Epithelial cell of prostate (primary cell): ENCODE measurements around the gene MRPL42.
"Not testable (repeated sequence)": the region's sequence is repeated elsewhere in the genome, so short reads cannot be mapped to it uniquely, and the experiment has no call there.

Experiments
- DNase-seq: peaks from one replicate; pipeline ENCODE4 v3.0.0-alpha.2; 2011; ENCODE audit warnings: low read depth, low spot score
- H3K27ac ChIP-seq: fragments of 450-650 bp; 2 replicates; pipeline ENCODE4 v1.5.1; 2017; ENCODE audit warnings: mild to moderate bottlenecking

The MRPL42 gene

GRCh38 chr12:93536111-93536765, 68.9 kb downstream of the MRPL42 start:
- no peak overlapping the region for H3K27ac ChIP-seq
- DNase-seq: no peak

- no peak for DNase-seq
- H3K27ac ChIP-seq: no peak overlapping the region
These were observed 69.6 kb downstream of the MRPL42 start for GRCh38 chr12:93536766-93537488.

- H3K27ac ChIP-seq: no peak overlapping the region
- no peak for DNase-seq
These were observed 70.5 kb downstream of the MRPL42 start for GRCh38 chr12:93537769-93538168.

- DNase-seq: no peak
- H3K27ac ChIP-seq: no peak overlapping the region
These were observed 72.5 kb downstream of the MRPL42 start for GRCh38 chr12:93539821-93540220.

GRCh38 chr12:93540466-93540865, 73.2 kb downstream of the MRPL42 start:
- DNase-seq: no peak

GRCh38 chr12:93541578-93542225, 74.4 kb downstream of the MRPL42 start:
- H3K27ac ChIP-seq: no peak overlapping the region
- DNase-seq: no peak

More at GRCh38 chr12:93540466-93540865, 73.2 kb downstream of the MRPL42 start:
- H3K27ac ChIP-seq: no peak overlapping the region

GRCh38 chr12:93547778-93548177, 80.5 kb downstream of the MRPL42 start:
- DNase-seq: no peak
- H3K27ac ChIP-seq: no peak overlapping the region

- no peak overlapping the region for H3K27ac ChIP-seq
- no peak for DNase-seq
These were observed 81.9 kb downstream of the MRPL42 start for GRCh38 chr12:93549174-93549573.

- H3K27ac ChIP-seq: no peak overlapping the region
- DNase-seq: no peak
These were observed 83.7 kb downstream of the MRPL42 start for GRCh38 chr12:93550748-93551611.

GRCh38 chr12:93552427-93552826, 85.1 kb downstream of the MRPL42 start:
- H3K27ac ChIP-seq: no peak overlapping the region
- DNase-seq: no peak

- DNase-seq: not testable (repeated sequence)
These were observed 90.6 kb downstream of the MRPL42 start for GRCh38 chr12:93557879-93558278.

GRCh38 chr12:93558685-93559084, 91.4 kb downstream of the MRPL42 start:
- not testable (repeated sequence) for H3K27ac ChIP-seq, DNase-seq

More at GRCh38 chr12:93557879-93558278, 90.6 kb downstream of the MRPL42 start:
- H3K27ac ChIP-seq: not testable (repeated sequence)

- H3K27ac ChIP-seq: no peak overlapping the region
- peak; percentile 68 for DNase-seq
These were observed 96.7 kb downstream of the MRPL42 start for GRCh38 chr12:93563807-93564538.

GRCh38 chr12:93565760-93566159, 98.4 kb downstream of the MRPL42 start:
- DNase-seq: no peak
- H3K27ac ChIP-seq: no peak overlapping the region
